ENCODE measurements around the gene MOB3B.

MOB3B gene

GRCh38 chr9:27468462-27469110 lies 61.0 kb downstream of the MOB3B start:
- TF ChIP-seq, protein P1, sequence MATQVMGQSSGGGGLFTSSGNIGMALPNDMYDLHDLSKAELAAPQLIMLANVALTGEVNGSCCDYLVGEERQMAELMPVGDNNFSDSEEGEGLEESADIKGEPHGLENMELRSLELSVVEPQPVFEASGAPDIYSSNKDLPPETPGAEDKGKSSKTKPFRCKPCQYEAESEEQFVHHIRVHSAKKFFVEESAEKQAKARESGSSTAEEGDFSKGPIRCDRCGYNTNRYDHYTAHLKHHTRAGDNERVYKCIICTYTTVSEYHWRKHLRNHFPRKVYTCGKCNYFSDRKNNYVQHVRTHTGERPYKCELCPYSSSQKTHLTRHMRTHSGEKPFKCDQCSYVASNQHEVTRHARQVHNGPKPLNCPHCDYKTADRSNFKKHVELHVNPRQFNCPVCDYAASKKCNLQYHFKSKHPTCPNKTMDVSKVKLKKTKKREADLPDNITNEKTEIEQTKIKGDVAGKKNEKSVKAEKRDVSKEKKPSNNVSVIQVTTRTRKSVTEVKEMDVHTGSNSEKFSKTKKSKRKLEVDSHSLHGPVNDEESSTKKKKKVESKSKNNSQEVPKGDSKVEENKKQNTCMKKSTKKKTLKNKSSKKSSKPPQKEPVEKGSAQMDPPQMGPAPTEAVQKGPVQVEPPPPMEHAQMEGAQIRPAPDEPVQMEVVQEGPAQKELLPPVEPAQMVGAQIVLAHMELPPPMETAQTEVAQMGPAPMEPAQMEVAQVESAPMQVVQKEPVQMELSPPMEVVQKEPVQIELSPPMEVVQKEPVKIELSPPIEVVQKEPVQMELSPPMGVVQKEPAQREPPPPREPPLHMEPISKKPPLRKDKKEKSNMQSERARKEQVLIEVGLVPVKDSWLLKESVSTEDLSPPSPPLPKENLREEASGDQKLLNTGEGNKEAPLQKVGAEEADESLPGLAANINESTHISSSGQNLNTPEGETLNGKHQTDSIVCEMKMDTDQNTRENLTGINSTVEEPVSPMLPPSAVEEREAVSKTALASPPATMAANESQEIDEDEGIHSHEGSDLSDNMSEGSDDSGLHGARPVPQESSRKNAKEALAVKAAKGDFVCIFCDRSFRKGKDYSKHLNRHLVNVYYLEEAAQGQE (IDR thresholded peaks at IDR 0.05; ENCODE audit: insufficient read depth in 1 of 2, low read depth in 2 of 2, low read length in 2 of 2), result no peak
- TF ChIP-seq FOXP2 (optimal IDR thresholded peaks at IDR 0.05; ENCODE audit: borderline replicate concordance, extremely low read depth, extremely low read length, insufficient read depth) (no peak), TAF1 (IDR thresholded peaks at IDR 0.05; ENCODE audit: borderline replicate concordance, insufficient read depth, low read length) (no peak), SIN3A (IDR thresholded peaks at IDR 0.05; ENCODE audit: borderline replicate concordance, insufficient read depth, low read length) (no peak), POLR2AphosphoS5 (IDR thresholded peaks at IDR 0.05; ENCODE audit: low read depth, low read length) (no peak)

GRCh38 chr9:27468000-27468399 lies 61.6 kb downstream of the MOB3B start:
- TF ChIP-seq POLR2AphosphoS5 (IDR thresholded peaks at IDR 0.05; ENCODE audit: low read depth, low read length) (no peak), SIN3A (IDR thresholded peaks at IDR 0.05; ENCODE audit: borderline replicate concordance, insufficient read depth, low read length) (no peak), TAF1 (IDR thresholded peaks at IDR 0.05; ENCODE audit: borderline replicate concordance, insufficient read depth, low read length) (no peak), FOXP2 (optimal IDR thresholded peaks at IDR 0.05; ENCODE audit: borderline replicate concordance, extremely low read depth, extremely low read length, insufficient read depth) (no peak)
- TF ChIP-seq, protein P1 (IDR thresholded peaks at IDR 0.05; ENCODE audit: insufficient read depth in 1 of 2, low read depth in 2 of 2, low read length in 2 of 2), result no peak

DNA sequence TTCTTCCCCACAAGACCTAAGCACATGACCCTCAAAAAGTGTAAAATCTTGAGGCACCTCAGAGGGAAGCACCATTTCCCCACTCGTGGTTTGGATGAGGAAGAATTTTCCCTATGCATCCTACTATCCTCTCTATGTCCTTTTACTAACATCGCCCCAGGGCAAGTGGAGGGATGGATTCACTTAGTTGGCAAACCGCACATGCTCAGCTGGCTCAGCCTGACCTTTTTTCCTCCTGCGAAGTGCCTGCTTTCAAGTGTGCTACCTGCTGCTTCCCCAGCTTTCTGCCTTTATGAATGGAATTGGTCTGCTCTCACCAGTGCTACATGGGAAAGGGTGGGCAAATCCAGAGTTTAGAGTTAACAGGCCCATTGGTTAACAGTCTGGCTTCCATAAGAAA lies 62.1 kb downstream of the MOB3B start:
- TF ChIP-seq POLR2AphosphoS5 (IDR thresholded peaks at IDR 0.05; ENCODE audit: low read depth, low read length) (no peak), SIN3A (IDR thresholded peaks at IDR 0.05; ENCODE audit: borderline replicate concordance, insufficient read depth, low read length) (no peak), TAF1 (IDR thresholded peaks at IDR 0.05; ENCODE audit: borderline replicate concordance, insufficient read depth, low read length) (no peak), FOXP2 (optimal IDR thresholded peaks at IDR 0.05; ENCODE audit: borderline replicate concordance, extremely low read depth, extremely low read length, insufficient read depth) (no peak)
- TF ChIP-seq, protein P1 (IDR thresholded peaks at IDR 0.05; ENCODE audit: insufficient read depth in 1 of 2, low read depth in 2 of 2, low read length in 2 of 2), result no peak

- TF ChIP-seq, protein P1 (IDR thresholded peaks at IDR 0.05; ENCODE audit: insufficient read depth in 1 of 2, low read depth in 2 of 2, low read length in 2 of 2), result no peak
- TF ChIP-seq POLR2AphosphoS5 (IDR thresholded peaks at IDR 0.05; ENCODE audit: low read depth, low read length) (no peak), TAF1 (IDR thresholded peaks at IDR 0.05; ENCODE audit: borderline replicate concordance, insufficient read depth, low read length) (no peak), SIN3A (IDR thresholded peaks at IDR 0.05; ENCODE audit: borderline replicate concordance, insufficient read depth, low read length) (no peak), FOXP2 (optimal IDR thresholded peaks at IDR 0.05; ENCODE audit: borderline replicate concordance, extremely low read depth, extremely low read length, insufficient read depth) (no peak)
These were observed 66.8 kb downstream of the MOB3B start for GRCh38 chr9:27462846-27463245.

All from PFSK-1 (cell line).